Stimulated activated CD4-positive, alpha-beta T cell treated with anti-CD3 and anti-CD28 coated beads, Interleukin-4, amount 100 ng/mL, for 48 hours (primary cell): ENCODE results near the gene ADIPOR2.
A peak's percentile ranks its signal among the peaks of the same experiment; 100 is the strongest.
"Not testable (repeated sequence)": the region's sequence is repeated elsewhere in the genome, so short reads cannot be mapped to it uniquely, and the experiment has no call there.

Experiments used
- DNase-seq, 2 donors: peaks; one replicate each; pipeline ENCODE4 v3.0.0-alpha.2; 2020; ENCODE audit warnings: low read depth in 2 of 2

ADIPOR2 gene

DNA sequence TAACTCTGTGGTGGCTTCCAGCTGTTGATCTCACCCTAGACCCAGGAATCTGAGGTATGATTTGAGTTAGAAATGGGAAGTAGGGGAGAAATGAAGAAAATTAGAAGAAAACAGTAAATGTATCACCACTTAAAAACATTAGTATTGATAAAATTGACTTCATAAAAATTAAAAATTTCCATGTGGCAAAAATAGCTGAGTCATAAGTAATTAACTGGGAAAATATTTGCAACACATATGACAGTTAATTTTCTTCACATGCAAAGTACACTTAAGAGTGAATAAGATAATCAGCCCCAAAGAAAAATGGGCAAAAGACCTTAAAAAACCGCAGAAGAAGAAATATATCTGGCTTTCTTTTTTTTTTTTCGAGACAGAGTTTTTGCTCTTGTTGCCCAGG, 25.5 kb upstream of the ADIPOR2 start:
- DNase-seq, result no peak

DNA sequence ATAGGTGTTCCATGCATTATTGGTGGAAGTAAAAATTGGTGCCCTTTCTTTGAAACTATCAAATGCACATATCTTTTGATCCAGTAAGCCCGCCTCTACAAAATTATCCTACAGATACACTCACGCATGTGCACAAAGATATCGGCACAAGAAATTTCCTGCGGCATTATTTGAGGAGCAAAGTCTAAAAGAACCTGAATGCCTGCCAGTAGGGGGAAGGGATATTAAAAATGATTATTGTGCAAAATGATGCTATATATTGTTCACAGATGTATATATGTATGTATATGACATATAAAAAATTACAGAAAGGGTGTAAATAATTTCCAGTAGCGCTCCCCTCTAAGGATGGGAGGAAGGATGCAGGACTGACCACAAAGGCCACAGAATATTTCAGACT, 24.7 kb upstream of the ADIPOR2 start:
- no peak for DNase-seq

DNA sequence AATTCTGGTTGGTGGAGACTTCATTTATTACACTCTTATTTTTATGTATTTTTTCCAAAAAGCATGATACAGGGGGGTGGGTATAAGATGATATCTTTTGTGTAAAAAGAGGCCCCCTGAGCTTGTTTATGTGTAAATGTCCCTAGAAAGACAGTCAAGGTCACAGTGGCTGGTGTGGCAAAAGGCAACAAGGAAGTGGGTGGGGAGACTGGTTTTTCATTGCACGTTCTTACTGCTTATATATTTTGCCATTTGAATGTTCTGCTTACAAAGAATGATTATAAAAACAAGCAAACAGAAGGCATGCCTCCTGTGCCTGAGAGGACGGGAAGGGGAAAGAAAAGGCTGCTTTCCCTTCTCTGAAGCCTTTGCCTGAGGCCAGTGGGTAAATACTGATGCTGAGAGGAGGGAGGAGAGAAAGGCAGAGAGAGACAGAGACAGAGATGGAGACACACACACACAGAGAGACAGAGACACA, 24.1 kb upstream of the ADIPOR2 start:
- DNase-seq, result no peak

DNA sequence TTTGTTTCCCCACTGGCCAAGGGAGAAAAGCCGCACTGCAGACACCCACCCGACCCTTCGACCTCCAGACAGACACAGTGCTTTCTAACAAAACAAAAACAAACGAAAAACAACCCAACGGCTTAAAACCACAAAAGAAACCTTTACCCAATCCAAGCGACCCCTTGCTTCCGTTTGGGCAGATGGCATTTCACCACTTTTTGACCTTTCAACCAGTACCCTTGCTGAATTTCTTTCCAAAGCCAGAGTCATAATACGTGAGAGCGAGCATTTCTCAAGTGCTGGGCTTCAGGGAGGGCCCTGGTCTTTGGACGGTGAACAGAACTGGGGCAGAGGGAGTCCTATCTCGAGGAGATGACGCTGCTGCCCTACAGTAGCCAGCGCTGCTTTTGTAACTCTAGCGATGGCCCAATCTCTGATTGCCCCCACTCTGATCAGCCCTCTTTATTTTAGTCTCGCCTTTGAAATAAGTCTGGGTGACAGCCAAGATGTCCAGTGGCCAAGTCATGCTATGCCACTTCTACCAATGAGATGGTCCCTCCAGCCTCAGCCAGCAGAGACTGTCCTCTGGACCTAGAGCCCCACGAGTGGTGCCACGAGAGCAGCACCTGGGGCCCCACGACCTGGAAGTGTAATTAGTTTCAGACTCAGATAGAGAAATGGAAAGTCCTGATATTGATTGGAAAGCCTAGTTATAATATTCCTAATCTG, 21.9 kb upstream of the ADIPOR2 start:
- DNase-seq, result no peak

DNA sequence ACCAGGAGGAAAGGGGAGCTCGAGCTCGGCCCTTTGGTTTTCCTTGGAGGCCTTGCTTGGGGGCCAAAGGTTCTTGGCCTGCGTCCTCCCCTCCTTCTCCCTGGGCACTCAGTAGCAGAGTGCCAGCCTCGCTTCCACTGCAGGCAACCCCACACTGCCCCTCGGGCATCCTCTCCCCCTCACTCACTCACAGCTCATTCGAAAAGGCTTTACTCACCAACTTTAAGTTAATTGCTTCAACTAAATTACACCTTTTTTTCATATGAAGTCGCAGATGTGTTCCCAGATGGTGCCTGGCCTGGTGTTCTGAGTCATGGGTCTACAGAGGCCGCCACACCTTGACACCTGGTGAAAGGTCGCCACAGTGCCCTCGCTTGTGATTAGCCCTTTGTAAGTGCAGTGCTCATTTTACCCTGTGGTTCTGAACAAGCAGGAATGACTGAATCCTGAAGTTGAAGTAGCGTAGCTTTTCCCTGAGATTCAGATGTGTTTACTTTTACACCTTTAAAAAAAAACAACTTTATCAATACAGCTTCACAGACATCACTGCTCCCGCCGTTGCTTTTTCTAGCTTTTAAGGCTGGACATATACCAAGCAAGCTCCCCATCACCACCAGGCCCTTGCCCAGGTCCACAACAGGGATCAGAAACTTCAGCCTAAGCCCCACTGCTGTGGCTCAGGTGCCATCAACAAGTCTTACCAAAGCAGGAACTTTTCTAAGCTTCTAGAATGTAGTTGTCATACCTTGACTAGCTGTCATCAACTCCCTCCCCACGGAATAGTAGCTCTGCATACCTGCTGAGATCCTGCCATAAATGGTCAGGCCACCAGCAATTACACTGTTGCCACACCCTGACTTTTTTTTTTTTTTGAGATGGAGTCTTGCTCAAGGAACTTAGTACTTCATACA, 20.3 kb upstream of the ADIPOR2 start:
- no peak for DNase-seq

DNA sequence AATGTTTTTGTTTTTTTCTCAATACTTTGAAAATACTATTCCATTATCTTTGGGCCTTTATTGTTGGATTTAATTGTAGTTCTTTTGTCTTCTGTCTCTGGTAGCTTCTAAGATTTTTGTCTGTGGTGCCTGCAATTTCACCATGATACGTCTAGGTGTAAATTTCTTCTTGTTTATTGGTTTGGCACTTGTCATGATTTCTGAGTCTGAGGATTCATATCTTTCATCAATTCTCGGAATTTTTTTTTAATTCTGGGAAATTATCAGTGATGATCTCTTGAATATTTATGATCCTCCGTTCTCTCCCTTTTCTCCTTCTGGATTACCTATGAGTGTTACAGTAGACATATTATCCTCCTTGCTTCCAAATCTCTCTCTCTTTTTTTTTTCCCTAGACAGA, 14.8 kb upstream of the ADIPOR2 start:
- no peak for DNase-seq

DNA sequence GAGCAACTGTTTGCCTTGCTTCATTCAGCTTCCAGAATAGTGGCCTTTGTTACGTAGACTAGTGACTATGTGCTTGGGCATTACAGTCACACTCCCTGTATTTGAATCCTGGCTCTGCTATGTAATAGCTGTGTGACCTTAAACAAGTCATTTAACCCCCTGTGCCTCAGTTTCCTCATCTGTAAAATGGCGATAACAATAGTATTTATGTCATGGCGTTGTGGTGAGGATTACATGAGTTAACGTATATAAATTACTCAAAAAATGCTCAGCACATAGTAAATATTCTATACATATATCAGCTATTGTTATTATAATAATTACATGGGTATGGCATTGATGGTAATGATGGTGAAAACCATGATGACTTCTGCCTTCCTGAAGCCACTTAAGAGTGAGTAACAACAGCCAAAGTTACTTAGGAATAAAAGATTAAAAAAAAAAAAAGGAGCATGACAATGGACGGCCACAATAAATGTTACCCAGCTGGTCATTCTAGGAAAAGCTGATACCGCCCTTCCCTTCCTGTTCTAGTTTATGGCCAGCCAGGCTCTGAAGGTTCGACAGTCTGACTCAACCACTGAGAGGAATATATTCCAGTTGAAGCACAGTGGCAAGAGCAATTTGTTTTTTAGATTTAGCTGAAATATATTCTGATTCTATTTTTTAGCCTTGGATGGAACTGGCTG, 9.9 kb upstream of the ADIPOR2 start:
- no peak for DNase-seq

DNA sequence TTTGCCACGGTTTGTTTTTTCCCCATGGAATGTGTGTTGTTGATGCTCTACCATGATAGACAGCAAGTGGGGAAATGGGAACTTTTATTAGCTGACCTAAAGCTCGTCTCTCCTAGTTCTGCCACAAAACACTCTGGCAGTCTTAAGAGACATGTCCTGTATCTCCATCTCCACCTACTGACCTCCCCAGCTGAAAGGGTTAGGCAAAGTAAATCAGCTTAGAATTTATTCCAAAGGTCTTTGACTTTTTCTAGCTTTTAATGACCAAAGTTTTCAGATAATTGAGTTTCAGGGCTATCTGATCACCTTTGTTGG, 9.4 kb upstream of the ADIPOR2 start:
- DNase-seq, result no peak

DNA sequence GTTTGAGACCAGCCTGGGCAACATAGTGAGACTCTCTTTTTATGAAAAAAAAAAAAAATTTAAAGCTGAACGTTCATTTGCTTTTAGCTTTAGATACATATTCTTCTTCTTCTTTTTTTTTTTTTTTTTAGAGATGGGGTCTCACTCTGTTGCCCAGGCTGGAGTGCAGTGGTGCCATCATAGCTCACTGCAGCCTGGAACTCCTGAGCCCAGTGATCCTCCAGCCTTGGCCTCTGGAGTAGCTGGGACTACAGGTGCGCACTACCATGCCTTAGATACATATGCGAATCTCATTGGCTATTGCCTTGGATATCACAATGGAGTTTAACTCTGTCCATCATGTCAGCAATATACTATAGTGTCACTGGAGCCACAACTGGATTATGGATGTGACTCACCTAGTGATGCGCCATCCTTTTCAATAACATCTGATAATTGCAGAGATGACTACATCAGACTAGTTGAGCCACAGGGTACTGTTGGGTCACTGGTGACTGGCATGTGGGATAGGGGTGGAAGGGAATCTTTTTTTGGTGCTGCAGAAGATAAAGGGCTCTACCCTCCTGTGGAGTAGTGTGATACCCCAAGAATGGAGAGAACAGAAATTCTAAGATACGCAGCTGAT, 2.7 kb upstream of the ADIPOR2 start:
- DNase-seq, result no peak

DNA sequence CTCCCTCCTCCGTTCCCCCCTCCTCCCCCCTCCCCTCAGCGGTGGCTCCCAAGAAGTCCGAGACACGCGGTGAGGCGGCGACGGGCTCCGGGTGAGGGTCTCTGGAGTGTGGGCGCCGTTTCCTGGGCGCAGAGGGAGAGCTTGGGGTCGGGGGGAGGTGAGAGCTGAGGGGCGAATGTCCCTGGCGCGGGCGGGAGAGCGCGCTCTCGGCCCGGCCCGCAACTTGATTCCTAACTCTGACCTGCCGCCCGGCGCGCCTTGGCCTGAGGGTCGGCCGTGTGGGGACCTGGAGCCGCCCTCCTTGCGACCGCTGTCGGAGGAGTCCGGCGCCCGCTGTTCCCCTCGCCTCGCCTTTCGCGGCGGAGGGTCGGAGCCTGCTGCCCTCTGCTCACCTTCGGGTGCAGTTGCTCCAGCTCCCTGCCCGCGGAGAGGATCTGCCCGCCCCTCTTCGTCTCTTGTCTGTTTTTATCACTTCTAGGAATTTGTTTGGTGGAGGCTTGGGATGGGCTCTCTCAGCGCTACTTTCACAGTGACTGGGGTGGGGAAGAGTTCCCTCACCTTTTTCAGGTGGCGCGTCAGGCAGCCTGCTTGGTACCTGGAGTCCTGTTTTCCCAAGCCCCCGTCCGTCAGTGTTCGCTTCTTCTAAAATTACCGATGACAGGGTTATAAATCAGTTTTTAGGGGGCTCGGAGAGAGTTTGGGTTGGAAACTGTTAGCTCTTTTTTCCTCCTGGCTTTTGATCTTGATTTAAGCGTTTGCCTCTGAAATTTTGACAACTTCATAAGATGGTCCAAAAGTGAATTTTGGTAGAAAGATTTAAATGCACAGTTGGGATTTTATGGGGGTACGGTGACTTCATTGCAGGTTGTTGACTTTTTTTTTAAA, 495 bp downstream of the ADIPOR2 start:
- DNase-seq, result peak; percentile 9 to 11

DNA sequence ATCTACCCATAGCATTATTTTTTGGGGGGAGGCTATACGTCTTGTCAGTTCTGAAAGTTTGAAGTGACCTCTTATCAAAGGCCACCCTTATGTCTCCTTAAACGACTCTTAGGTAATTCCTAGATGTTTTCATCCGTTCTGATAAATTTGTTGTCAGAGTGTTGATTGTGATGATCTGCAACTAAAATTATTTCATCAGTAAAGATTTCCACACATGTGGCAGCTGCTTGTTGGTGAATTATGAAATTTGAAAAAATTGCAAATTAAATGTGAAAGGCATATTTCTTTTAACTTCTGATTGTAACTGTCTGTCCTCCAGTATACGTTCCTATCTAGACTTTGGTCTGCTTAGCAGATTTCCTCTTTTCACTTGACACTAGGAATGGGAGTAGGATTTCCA, 1.4 kb downstream of the ADIPOR2 start:
- no peak for DNase-seq

DNA sequence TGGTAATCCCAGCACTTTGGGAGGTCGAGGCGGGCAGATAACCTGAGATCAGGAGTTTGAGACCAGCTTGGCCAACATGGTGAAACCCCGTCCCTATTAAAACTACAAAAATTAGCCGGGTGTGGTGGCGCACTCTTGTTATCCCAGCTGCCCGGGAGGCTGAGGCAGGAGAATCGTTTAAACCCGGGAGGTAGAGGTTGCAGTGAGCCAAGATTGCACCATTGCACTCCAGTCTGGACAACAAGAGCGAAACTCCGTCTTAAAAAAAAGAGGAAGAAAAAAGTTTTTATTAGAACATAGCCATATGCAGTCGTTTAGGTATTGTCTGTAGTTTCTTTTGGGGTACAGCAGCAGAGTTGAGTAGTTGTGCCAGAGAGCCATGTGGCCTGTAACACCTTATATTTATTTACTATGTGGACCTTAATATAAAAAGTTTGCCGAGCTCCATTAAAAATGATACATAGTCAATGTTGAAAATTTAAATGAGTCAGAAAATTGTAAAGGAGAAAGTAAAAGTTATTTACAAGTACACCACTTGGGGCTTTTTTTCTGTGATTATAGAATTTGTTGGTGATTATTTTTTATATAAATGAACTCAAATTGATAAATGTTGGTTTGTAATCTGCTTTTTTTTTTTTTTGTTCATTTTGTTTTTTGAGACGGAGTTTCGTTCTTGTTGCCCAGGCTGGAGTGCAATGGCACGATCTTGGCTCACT, 2.2 kb downstream of the ADIPOR2 start:
- DNase-seq, result no peak

DNA sequence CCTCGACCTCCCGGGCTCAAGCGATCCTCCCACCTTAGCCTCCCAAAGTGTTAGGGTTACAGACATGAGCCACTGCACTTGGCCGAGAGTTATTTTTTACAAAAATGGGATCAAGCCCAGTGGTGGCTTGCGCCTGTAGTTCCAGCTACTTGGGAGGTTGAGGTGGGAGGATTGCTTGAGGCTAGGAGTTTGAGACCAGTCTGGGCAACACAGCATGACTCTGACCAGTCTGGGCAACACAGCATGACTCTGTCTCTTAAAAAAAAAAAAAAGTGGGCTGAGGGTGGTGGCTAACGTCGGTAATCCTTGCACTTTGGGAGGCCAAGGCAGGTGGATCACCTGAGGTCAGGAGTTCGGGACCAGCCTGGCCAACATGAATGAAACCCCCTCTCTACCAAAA, 4.2 kb downstream of the ADIPOR2 start:
- DNase-seq, result not testable (repeated sequence)

DNA sequence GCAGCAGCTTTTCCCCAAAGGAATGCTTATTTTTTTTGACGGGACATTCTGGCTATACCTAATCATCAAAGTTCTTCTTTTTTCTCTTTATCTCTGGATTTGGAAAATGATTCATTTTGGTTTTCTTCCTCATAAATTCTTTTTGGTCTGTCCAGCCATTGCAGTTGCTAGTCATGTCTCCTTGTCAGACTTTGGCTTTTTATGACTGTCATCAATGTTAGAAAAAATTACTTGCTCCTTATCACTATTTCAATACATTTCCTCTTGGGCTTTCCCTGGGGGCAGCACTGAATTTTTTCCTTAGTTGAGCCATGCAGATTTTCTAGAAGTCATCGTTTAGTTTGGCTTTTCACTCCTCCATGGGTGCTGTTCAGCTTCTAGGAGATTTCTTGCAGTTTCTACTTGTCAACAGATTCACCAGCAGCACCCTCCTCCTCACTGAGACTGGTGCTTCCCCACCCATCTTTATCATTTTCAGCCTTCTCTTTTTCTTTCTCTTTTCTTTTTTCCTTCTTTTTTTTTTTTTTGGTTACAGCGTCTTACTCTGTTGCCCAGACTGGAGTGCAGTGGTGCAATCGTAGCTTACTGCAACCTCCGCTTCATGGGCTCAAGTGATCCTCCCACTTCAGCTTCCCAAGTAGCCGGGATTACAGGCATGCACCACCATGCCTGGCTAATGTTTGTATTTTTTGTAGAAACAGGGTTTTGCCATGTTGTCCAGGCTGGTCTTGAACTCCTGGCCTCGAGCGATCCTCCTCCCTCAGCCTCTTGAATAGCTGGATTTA, 5.2 kb downstream of the ADIPOR2 start:
- DNase-seq, result no peak

DNA sequence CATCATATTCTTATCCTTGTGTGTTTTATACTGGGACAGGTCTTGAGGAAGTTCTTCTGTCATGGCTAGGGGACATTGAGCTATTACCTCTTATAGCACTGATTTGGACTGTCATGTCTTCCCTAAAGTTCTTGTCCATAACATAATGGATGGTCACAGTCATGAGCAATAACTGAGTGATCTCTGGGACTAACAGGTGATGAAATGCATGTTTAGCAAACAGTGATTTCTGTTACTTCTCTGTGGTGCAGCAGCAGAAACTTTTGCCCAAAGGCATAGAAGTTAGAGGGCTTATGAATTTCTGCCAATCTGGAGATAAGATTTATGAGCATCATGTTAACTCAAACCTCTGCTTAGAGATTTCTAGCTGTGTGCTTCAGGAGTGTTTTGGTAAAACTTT, 5.9 kb downstream of the ADIPOR2 start:
- no peak for DNase-seq

DNA sequence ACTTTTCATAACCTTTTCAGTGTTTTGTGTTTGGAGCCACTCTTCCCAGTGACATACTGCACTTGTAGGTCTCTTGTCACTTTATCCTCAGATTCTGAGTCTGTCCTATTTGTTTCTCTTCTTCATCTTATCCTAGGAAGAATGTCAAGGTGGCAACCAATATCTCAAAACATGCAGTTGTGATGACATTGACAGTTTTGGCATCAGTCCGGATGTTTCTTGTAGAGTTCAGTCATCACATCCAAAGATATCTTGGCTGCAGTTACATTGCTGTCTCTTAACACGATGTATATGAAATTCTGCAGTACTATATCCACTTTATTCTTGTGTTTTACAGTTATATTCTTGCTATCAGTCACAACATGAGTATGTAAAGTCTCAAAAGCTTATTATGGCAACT, 6.4 kb downstream of the ADIPOR2 start:
- DNase-seq, result no peak

DNA sequence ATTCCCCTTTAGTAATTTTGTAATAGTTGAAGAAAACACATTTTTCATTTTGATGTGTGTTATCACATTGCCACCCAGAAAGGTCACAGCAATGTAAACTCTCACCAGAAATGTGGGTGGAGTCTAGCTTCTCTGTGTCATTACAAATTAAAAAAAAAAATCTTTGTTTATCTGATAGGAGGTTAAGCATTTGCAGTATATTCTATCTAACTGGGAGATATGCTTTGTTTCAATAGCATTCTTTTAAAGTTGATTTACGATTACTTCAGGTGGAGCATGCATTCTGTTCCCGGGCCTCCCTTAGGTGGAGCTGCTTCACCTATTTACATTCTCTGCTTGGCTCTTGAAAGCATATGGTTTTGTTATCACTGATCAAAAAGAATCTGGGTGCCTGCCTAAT, 7.8 kb downstream of the ADIPOR2 start:
- DNase-seq, result no peak

DNA sequence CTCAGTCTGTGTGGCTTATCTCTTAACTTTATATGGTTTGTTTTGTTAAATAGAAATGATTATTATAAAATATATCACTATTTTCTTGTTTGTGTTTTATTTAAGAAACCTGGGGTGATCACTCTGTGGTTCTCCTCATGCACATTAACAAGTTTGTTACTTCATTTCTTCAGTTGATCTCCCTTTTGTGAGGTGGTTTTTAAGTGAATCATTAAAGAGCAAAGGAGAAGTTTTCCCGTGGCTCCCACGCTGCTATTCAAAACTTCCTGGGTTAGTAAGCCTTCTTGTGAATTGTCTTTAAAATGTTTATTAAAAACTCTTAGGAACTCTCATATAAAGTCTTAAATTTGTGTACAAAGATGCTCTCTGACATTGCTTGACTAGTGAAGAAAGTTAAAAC, 11.8 kb downstream of the ADIPOR2 start:
- DNase-seq, result no peak

DNA sequence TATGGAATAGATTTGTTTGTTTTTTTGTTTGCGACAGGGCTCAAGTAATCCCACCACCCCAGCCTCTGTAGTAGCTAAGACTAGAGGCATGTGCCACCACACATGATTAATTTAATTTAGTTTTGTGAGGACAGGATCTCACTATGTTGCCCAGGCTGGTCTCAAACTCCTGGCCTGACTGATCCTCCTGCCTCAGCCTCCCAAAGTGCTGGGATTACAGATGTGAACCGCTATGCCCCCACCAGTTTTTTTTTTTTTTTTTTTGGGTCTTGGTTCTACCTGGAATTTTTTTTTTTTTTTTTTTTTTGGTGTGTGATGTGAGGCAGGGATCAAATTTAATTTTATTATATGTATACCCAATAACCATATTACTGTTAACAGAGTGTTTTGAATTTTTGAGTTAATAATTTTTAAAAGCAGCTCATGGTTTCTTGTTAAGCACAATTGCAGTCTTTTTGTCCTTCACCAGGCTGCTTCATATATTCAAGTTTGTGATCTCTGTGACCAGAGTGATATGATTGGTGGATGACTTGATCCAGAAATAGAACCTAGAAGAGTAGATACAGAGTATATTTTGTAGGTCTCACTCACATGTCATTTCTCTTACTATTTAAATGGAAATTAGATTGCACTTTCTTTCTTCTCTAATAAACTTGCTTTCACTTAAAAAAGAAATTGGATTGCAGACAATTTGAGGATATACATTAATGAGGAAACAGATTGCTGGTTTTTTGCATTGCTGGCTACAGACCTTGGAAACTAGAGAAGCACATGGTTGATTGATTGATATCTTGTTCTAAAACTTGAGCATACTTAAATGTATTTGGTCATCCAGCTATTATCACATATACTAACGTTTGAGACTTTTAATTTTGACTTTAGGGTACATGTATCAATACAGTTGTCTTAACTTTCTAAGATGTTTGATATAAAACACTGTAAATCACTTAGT, 13.2 kb downstream of the ADIPOR2 start:
- DNase-seq, result no peak
